ENCODE results near the gene COL13A1.

COL13A1 gene

DNA sequence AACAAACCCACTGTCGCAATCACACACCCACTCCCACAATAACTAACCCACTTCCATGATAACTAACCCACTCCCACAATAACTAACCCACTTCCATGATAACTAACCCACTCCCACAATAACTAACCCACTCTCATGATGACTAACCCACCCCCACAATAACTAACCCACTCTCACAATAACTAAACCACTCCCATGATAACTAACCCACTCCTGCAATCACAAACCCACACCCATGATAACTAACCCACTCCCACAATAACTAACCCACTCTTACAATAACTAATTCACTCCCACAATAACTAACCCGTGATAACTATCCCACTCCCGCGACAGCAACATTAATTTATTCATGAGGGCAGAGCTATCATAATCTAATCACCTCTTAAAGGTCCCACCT is 105.8 kb downstream of the COL13A1 start:
- DNase-seq (ENCODE audit: low read depth) = no peak
- no peak overlapping the region for H3K4me3 ChIP-seq (ENCODE audit: low read depth, low read length)
- TF ChIP-seq, protein P1, sequence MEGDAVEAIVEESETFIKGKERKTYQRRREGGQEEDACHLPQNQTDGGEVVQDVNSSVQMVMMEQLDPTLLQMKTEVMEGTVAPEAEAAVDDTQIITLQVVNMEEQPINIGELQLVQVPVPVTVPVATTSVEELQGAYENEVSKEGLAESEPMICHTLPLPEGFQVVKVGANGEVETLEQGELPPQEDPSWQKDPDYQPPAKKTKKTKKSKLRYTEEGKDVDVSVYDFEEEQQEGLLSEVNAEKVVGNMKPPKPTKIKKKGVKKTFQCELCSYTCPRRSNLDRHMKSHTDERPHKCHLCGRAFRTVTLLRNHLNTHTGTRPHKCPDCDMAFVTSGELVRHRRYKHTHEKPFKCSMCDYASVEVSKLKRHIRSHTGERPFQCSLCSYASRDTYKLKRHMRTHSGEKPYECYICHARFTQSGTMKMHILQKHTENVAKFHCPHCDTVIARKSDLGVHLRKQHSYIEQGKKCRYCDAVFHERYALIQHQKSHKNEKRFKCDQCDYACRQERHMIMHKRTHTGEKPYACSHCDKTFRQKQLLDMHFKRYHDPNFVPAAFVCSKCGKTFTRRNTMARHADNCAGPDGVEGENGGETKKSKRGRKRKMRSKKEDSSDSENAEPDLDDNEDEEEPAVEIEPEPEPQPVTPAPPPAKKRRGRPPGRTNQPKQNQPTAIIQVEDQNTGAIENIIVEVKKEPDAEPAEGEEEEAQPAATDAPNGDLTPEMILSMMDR (IDR thresholded peaks at IDR 0.05; ENCODE audit: low read depth, low read length, missing control alignments) = no peak

DNA sequence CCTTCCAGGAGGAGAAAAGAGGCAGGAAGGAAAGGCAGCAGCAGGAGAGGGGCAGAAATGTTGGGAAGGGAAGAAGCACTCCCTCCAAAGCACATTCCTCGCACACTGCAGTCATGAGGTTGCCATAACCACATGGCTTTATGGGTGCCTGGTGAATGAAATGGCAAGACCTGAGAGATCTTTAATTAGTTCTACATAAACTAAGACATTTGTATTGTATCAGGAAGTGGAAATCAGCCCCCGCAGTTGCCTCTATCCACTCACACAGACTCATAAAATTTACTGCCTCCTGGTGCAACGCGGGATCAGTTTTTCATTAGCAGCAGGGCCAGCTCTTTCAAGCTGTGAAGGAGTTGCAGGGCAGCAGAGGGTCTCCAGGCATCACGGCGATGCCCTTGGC is 106.4 kb downstream of the COL13A1 start:
- TF ChIP-seq, protein P1 (IDR thresholded peaks at IDR 0.05; ENCODE audit: low read depth, low read length, missing control alignments) = no peak
- no peak overlapping the region for H3K4me3 ChIP-seq (ENCODE audit: low read depth, low read length)
- no peak for DNase-seq (ENCODE audit: low read depth)

DNA sequence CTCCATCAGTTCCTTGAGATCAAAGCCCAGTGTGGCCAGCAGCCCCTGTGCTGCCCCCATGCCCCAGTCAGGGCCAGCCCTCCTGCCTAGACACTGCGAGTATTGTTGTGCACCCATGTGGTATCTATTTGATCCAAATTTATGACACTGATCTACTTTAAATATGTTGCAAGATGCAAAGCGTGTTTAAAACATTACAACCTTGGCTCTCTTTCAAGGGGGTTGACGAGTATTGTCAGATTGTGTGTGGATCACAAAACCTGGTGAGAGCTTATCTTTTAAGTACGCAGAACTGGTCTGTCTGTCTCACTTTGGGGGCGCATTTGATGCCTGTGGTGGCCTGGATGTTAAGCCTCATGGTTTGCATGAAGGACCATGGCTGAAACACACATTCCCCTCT is 108.9 kb downstream of the COL13A1 start:
- DNase-seq (ENCODE audit: low read depth) = no peak
- TF ChIP-seq, protein P1 (IDR thresholded peaks at IDR 0.05; ENCODE audit: low read depth, low read length, missing control alignments) = no peak
- no peak overlapping the region for H3K4me3 ChIP-seq (ENCODE audit: low read depth, low read length)

DNA sequence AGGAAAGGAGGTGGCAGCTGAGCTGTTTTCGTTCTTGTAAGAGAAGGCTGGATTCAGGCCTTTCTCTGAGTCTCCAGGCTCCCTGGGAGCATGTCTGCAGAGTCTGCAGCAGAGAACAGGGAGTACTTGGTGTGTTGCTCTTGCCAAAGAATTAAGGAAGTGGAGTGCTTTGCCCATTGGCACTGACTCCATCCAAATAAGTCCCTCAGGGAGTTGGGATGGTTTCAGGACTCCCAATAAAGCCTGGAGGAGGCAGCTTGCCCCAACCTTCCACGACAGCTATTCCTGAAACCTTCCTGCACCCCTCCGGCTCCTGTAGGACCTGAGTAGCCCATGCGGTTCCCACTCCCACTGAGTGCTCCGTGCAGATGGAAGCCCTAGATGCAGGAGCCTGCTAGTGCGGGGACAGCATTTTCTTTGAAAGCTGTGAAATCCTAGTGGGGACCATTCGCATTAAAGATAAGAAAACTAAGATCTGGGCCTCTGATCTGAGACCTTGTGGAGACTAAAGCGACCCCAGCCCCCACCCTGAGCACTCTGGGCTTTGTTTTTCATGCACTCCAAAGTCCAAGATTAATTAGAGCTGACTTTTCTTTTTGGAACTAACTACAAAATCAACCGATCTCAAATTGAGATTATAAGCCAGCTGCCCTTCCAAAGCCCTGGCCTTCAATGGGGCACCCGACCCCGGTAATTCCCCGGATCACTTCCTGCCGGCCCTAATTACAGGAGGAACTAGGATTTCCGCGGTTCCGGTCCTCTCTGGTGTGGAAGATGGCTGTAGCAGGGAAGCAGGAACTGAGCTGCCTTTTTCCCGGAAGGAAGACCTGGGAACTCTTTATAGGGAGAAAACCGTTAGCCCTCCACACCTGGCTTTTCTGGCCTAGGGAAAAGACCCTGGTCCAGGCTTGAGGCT is 110.2 kb downstream of the COL13A1 start:
- DNase-seq (ENCODE audit: low read depth) = no peak
- TF ChIP-seq, protein P1 (IDR thresholded peaks at IDR 0.05; ENCODE audit: low read depth, low read length, missing control alignments) = no peak
- H3K4me3 ChIP-seq (ENCODE audit: low read depth, low read length) = no peak overlapping the region

DNA sequence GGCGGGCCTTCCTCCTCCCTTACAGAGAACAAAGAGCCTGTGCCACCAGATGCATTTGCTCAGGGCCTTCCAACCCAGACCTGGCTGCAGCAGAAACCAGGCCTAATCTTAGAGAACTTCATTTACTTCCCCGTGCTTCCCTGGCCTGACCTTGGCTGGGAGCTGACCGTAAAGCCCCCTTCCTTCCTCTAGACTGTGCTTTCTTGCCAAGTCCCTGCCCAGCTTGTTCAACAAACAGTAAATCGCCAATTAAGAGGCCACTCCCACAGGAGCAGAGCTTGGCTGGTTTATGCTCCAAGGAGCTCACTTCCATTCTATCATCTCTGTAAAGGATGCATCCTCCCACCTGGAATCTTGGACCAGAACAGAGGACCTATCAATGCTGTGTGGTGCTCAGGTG is 110.9 kb downstream of the COL13A1 start:
- DNase-seq (ENCODE audit: low read depth) = no peak
- H3K4me3 ChIP-seq (ENCODE audit: low read depth, low read length) = no peak overlapping the region
- TF ChIP-seq, protein P1 (IDR thresholded peaks at IDR 0.05; ENCODE audit: low read depth, low read length, missing control alignments) = no peak

DNA sequence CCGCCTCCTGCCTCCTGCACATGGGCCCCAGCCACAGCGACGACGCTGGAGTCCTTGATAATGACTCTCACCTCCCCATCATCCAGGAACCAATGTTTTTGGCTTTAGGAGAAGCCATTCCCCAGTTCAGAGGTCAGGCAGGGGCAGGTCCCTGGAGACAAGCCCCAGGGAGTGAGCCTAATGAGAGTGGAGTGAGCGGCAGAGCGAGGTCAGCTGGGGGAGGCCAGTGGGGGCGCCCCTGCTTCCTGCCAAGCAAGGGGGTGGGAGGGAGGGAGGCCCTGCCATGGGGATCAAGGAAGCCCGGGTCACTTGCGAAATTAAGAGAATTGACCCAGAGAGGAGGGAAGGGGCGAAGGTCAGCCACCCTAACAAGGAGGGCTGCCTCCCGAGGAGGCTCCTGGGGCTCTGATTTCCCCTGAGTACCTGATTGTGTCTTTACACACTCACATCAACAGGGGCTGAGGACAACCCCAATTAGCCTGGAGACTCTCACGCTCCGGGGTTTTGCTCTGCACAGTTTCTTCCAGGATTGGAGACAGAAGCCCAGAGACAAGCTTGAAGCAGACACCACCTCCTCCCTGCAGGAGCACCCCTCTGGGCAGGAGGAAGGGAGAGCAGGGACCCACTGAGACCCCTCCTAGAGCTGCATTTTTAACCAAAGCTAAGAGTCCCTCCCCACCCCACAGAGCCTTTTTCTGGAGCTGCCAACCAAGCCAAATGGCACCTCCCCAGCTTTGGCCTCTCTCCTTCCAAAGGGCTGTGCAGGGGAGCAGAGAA is 112.1 kb downstream of the COL13A1 start:
- H3K4me3 ChIP-seq (ENCODE audit: low read depth, low read length) = no peak overlapping the region
- no peak for DNase-seq (ENCODE audit: low read depth)
- TF ChIP-seq, protein P1 (IDR thresholded peaks at IDR 0.05; ENCODE audit: low read depth, low read length, missing control alignments) = no peak

Measured in GM12864 (cell line).